GM12874 (cell line): ENCODE results near the gene CISH.

Experiments
- TF ChIP-seq, protein P1 (sequence below): IDR thresholded peaks from 2 replicates; pipeline ENCODE4 v1.5.1; 2011; ENCODE audit warnings: low read depth, mild to moderate bottlenecking, control low read depth, low read length, moderate library complexity; ENCODE audit not compliant: insufficient read depth

Gene CISH

GRCh38 chr3:50587806-50588758 is 23.5 kb downstream of the CISH start:
- TF ChIP-seq, protein P1, sequence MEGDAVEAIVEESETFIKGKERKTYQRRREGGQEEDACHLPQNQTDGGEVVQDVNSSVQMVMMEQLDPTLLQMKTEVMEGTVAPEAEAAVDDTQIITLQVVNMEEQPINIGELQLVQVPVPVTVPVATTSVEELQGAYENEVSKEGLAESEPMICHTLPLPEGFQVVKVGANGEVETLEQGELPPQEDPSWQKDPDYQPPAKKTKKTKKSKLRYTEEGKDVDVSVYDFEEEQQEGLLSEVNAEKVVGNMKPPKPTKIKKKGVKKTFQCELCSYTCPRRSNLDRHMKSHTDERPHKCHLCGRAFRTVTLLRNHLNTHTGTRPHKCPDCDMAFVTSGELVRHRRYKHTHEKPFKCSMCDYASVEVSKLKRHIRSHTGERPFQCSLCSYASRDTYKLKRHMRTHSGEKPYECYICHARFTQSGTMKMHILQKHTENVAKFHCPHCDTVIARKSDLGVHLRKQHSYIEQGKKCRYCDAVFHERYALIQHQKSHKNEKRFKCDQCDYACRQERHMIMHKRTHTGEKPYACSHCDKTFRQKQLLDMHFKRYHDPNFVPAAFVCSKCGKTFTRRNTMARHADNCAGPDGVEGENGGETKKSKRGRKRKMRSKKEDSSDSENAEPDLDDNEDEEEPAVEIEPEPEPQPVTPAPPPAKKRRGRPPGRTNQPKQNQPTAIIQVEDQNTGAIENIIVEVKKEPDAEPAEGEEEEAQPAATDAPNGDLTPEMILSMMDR: no peak

GRCh38 chr3:50587373-50587772 is 24.2 kb downstream of the CISH start:
- TF ChIP-seq, protein P1: no peak

GRCh38 chr3:50586763-50587070 is 24.9 kb downstream of the CISH start:
- TF ChIP-seq, protein P1: no peak

DNA sequence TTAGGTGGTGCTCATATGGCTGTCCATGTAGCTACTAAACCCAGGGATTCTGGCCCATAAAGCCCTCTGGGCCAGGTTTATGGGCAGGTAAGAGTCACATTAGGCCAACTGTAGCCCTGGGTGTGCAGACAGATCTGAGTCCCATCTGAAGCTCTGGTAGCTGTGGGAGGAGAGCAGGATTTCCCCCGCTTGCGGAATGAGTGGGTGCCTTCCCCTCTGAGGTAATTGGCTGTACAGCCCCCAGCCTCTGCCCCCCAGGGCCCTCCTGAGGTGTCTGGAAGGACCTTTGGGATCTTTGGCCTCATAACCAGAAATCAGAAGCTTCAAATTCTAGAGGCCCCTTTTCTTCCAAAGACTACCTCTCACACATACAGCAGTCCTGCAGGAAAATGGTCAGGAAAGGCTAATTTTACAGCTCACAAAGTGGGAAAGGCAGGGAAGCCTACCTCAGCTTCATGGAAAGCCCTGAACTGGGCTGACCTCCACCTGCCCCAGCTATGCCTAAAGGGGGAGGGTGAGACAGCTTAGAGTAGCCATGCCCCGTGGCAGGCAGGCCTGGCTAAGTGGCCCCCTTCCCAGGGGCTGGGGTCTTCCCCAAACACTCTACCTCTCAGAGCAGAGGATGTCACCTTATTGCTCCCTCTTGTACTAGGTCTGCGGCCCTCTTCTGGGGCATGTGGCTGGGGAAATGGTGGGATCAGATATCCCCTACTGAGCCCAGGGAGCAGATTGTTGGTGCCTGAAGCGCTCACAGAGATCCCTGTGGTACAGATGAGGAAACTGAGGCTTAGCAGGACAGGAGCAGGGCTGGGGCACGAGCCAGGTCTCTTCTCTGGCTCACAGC is 25.4 kb downstream of the CISH start:
- TF ChIP-seq, protein P1: no peak

GRCh38 chr3:50584391-50584790 is 27.2 kb downstream of the CISH start:
- TF ChIP-seq, protein P1: no peak

GRCh38 chr3:50583897-50584296 is 27.7 kb downstream of the CISH start:
- TF ChIP-seq, protein P1: no peak

DNA sequence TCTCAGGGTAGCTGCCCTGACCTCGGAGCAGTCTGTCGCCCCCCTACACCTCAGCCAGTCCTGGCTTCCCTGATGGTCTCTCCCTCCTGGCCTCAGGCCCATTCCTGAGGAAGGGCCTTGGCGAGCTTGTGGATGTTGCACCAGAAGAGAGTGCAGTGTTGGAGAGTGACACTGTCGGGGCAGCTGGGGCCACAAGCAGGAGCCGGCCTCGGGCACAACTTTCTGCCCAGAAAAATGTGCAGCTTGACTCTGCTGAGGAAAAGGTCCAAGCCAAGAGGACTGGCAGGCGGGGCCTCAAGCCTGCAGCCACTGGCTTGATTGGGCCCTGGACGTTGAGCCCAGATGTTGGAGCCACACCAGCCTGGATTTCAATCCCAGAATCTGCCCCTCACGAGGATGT is 29.5 kb downstream of the CISH start:
- TF ChIP-seq, protein P1: no peak
